Caco-2 (cell line): ENCODE results near the gene ZNF564. TPM values are rescaled to one million over a fixed set of nuclear protein-coding genes. Genes with fewer than 3 reads are reported as not detected.
A peak's percentile ranks its signal among the peaks of the same experiment; 100 is the strongest.

Experiments
- Bru-seq: library from RNA; stranded (reverse); fragments of 400-500 nt; gene quantifications from one replicate; lab custom pipeline; 2021; lab: Mats Ljungman, UMichigan
- BruChase-seq, 2 experiments: library from RNA; stranded (reverse); fragments of 400-500 nt; gene quantifications; one replicate each; lab custom pipeline; 2021; lab: Mats Ljungman, UMichigan
- BruUV-seq: library from RNA; stranded (reverse); fragments of 400-500 nt; replicated peaks from 2 replicates; lab custom pipeline; 2021; lab: Mats Ljungman, UMichigan
- CTCF ChIA-PET: fragments of 300-600 bp; sonication (Branson Sonifier 250); formaldehyde crosslinking; loops from one replicate; lab custom pipeline; 2022; ENCODE audit warnings: antibody characterized with exemption; lab: Charles Lee
- POLR2A ChIA-PET: fragments of 300-600 bp; sonication (Branson Sonifier 250); formaldehyde crosslinking; loops from one replicate; lab custom pipeline; 2022; ENCODE audit warnings: antibody characterized with exemption; lab: Charles Lee
- DNase-seq, 2 experiments: peaks; one replicate each; pipeline versions ENCODE4 v3.0.0 to v3.0.0-alpha.2; 2020 to 2022
- H3K27me3 ChIP-seq: replicated peaks from 2 replicates; pipeline ENCODE4 v1.6.0; 2011; ENCODE audit warnings: low read length; ENCODE audit not compliant: control insufficient read depth, insufficient read depth
- H3K36me3 ChIP-seq: 2 replicates; pipeline ENCODE4 v1.5.1; 2011; ENCODE audit warnings: low read length; ENCODE audit not compliant: control insufficient read depth, insufficient read depth
- H3K4me1 ChIP-seq: fragments of 250-450 bp; sonication (Bioruptor Pico); 2 replicates; pipeline ENCODE4 v1.5.1; 2020; ENCODE audit warnings: mild to moderate bottlenecking
- H3K4me3 ChIP-seq: 2 replicates; pipeline ENCODE4 v1.5.1; 2011; ENCODE audit warnings: low read depth, mild to moderate bottlenecking, control low read depth, low read length
- H3K9me3 ChIP-seq: fragments of 250-450 bp; sonication (Bioruptor Pico); 2 replicates; pipeline ENCODE4 v1.5.1; 2020; ENCODE audit warnings: mild to moderate bottlenecking, moderate library complexity
- H3K27ac Mint-ChIP-seq: one replicate; pipeline ENCODE4 v1.8.0; 2022; ENCODE audit warnings: mixed read lengths; ENCODE audit not compliant: unreplicated experiment
- H3K27me3 Mint-ChIP-seq: one replicate; pipeline ENCODE4 v1.8.0; 2022; ENCODE audit warnings: mixed read lengths; ENCODE audit not compliant: insufficient read depth, unreplicated experiment
- H3K36me3 Mint-ChIP-seq: one replicate; pipeline ENCODE4 v1.8.0; 2022; ENCODE audit warnings: mild to moderate bottlenecking, mixed read lengths; ENCODE audit not compliant: insufficient read depth, unreplicated experiment
- H3K4me1 Mint-ChIP-seq: one replicate; pipeline ENCODE4 v1.8.0; 2022; ENCODE audit warnings: low read depth, mixed read lengths; ENCODE audit not compliant: unreplicated experiment
- H3K4me3 Mint-ChIP-seq: one replicate; pipeline ENCODE4 v1.8.0; 2022; ENCODE audit warnings: mild to moderate bottlenecking, moderate library complexity, mixed read lengths; ENCODE audit not compliant: unreplicated experiment
- H3K9me3 Mint-ChIP-seq: one replicate; pipeline ENCODE4 v1.8.0; 2022; ENCODE audit warnings: mixed read lengths; ENCODE audit not compliant: unreplicated experiment
- intact Hi-C: fragments of 100-400 bp; cut with micrococcal nuclease; formaldehyde crosslinking; loops from one replicate; pipeline ENCODE4 v1.10.0; 2022; ENCODE audit not compliant: unreplicated experiment
- long read RNA-seq: library from polyadenylated mRNA; stranded (forward); transcript quantifications from one replicate; pipeline ENCODE4 v2.0.0, GENCODE V29; 2022
- total RNA-seq: library from RNA; stranded (reverse); gene quantifications from 2 replicates; pipeline ENCODE4 v1.2.3, GENCODE V29; 2022
- TF ChIP-seq, protein P1 (sequence below), 2 experiments: fragments of 200-600 bp in 1 of 2; IDR thresholded peaks; 1 replicate in 1 of 2; 2 replicates in 1 of 2; pipeline versions ENCODE4 v1.5.1 to v1.8.0; 2011 to 2022; ENCODE audit warnings: antibody characterized with exemption in 1 of 2, control low read depth in 1 of 2, inconsistent platforms in 1 of 2, low read depth in 1 of 2, low read length in 1 of 2, mild to moderate bottlenecking in 1 of 2, moderate library complexity in 1 of 2; ENCODE audit not compliant: insufficient read depth in 1 of 2, severe bottlenecking in 1 of 2, unreplicated experiment in 1 of 2

Gene ZNF564
- total RNA-seq = 11.1 and 11.6 TPM in 2 replicates
- percentile 90 among the genes with signal in this experiment for Bru-seq, nascent RNA
- percentile 87 among the genes with signal in this experiment for BruChase-seq, experiment 1, labeled RNA remaining after a 2-hour chase
- percentile 86 among the genes with signal in this experiment for BruChase-seq, experiment 2, labeled RNA remaining after a 6-hour chase
- long read RNA-seq, transcript ZNF564-201 (4 exons, 2,935 nt) = major isoform, 17 of 19 reads
- long read RNA-seq, partial matches to known transcripts = 0 of 19 reads
- long read RNA-seq, other reads (novel, unspliced or antisense) = 2 of 19 reads

- intact Hi-C loops = loop anchor here (1.0 to 5.0 kb wide), 4 partner anchors 56 to 629 kb away; partner anchors contain the start of genes ZNF443, ZNF490 and ZNF791
- ChIA-PET POLR2A (interaction anchor here (0.6 to 1.6 kb wide), 3 partner anchors 31 to 59 kb away, joined by 3 to 14 read pairs (median 5); partner anchors contain the start of genes ZNF490 and ZNF791), CTCF (interaction anchor here (0.8 to 0.9 kb wide), 2 partner anchors 411 to 754 kb away, joined by 3 read pairs; partner anchors contain the start of gene ZNF20)
- peak; percentile 96 to 98 for DNase-seq
- Mint-ChIP-seq H3K4me3 (peak within 1 kb of the TSS; percentile 83), H3K36me3 (peaks cover 56% of the 10 kb centered on the region), H3K4me1 (peaks cover 10% of the 10 kb centered on the region), H3K27ac (peak within 1 kb of the TSS; percentile 90), H3K9me3 (no peaks in the 10 kb centered on the region), H3K27me3 (no peaks in the 10 kb centered on the region)
- H3K27me3 ChIP-seq = no peaks in the 10 kb centered on the region
- H3K36me3 ChIP-seq = peaks cover 6% of the 10 kb centered on the region
- BruUV-seq = TSS peak; percentile 47
- no peaks in the 10 kb centered on the region for H3K9me3 ChIP-seq
- TF ChIP-seq, protein P1, sequence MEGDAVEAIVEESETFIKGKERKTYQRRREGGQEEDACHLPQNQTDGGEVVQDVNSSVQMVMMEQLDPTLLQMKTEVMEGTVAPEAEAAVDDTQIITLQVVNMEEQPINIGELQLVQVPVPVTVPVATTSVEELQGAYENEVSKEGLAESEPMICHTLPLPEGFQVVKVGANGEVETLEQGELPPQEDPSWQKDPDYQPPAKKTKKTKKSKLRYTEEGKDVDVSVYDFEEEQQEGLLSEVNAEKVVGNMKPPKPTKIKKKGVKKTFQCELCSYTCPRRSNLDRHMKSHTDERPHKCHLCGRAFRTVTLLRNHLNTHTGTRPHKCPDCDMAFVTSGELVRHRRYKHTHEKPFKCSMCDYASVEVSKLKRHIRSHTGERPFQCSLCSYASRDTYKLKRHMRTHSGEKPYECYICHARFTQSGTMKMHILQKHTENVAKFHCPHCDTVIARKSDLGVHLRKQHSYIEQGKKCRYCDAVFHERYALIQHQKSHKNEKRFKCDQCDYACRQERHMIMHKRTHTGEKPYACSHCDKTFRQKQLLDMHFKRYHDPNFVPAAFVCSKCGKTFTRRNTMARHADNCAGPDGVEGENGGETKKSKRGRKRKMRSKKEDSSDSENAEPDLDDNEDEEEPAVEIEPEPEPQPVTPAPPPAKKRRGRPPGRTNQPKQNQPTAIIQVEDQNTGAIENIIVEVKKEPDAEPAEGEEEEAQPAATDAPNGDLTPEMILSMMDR (IDR thresholded peaks at IDR 0.05; ENCODE audit: insufficient read depth in 1 of 2, low read depth in 1 of 2, low read length in 1 of 2, severe bottlenecking in 1 of 2, unreplicated experiment in 1 of 2) = no peak
- peaks cover 5% of the 10 kb centered on the region; the same call in 1 of the 2 replicates for H3K4me1 ChIP-seq
- H3K4me3 ChIP-seq = peak within 1 kb of the TSS; percentile 83
These were observed at the start of gene ZNF564 for GRCh38 chr19:12551060-12551832. Gene ZNF564 (minus strand): TSS chr19:12551482. CDS start chr19:12551332, 150 bp downstream.

- no peak overlapping the region for H3K4me3 ChIP-seq
- POLR2A ChIA-PET = no interaction called here
- H3K9me3 ChIP-seq = no peaks in the 10 kb centered on the region
- TF ChIP-seq, protein P1 (IDR thresholded peaks at IDR 0.05; ENCODE audit: insufficient read depth in 1 of 2, low read depth in 1 of 2, low read length in 1 of 2, severe bottlenecking in 1 of 2, unreplicated experiment in 1 of 2) = no peak
- no TSS peak for BruUV-seq
- no peaks in the 10 kb centered on the region for H3K4me1 ChIP-seq
- no peaks in the 10 kb centered on the region for H3K9me3 Mint-ChIP-seq
- no peaks in the 10 kb centered on the region for H3K4me1 Mint-ChIP-seq
- no peak overlapping the region for H3K4me3 Mint-ChIP-seq
- no peak for DNase-seq
- H3K27ac Mint-ChIP-seq = no peak overlapping the region
- peaks cover 16% of the 10 kb centered on the region for H3K36me3 Mint-ChIP-seq
- CTCF ChIA-PET = no interaction called here
- H3K27me3 ChIP-seq = no peaks in the 10 kb centered on the region
- intact Hi-C loops = no loop called here
- H3K36me3 ChIP-seq = no peaks in the 10 kb centered on the region
- H3K27me3 Mint-ChIP-seq = no peaks in the 10 kb centered on the region
These were observed 46.3 kb upstream of the ZNF564 start for GRCh38 chr19:12597594-12597993.

DNA sequence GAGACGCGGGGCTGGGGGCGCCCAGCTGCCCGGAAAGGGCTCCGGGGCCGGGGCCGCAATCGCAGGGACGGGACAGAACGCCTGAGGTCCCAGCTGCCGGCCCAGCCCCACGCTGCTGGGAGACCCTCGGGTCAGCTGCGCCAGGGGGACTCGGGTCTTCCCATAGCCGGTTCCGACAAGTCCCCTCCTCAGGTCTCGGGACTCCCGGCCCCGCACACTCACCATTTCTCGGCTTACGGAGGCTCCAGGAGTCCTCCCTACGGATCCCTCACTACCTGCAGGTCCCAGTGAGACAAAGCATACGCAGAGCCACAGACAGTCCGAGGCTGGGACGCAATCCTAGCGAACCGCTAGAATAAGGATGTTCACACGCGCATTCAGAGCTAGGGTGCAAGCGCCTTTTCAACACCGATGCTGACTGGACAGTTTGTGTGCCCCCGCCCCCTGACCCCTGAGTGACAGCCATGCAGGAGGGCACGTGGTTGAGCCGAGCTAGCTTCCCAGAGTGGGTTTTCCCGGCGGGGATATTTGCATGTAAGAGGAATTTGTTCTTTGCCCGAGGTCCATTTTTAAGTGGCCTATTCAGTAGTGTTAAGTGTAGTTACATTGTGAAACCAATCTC, 45.8 kb upstream of the ZNF564 start:
- intact Hi-C loops = no loop called here

More for the DNA sequence above, 45.8 kb upstream of the ZNF564 start:
- no peaks in the 10 kb centered on the region for H3K4me1 ChIP-seq
- Mint-ChIP-seq H3K27me3 (no peaks in the 10 kb centered on the region), H3K9me3 (no peaks in the 10 kb centered on the region), H3K27ac (no peak overlapping the region), H3K4me1 (no peaks in the 10 kb centered on the region), H3K4me3 (no peak overlapping the region), H3K36me3 (peaks cover 16% of the 10 kb centered on the region)
- DNase-seq = no peak
- ChIA-PET CTCF (no interaction called here), POLR2A (no interaction called here)
- TF ChIP-seq, protein P1 (IDR thresholded peaks at IDR 0.05; ENCODE audit: insufficient read depth in 1 of 2, low read depth in 1 of 2, low read length in 1 of 2, severe bottlenecking in 1 of 2, unreplicated experiment in 1 of 2) = no peak
- no peak overlapping the region for H3K4me3 ChIP-seq
- H3K36me3 ChIP-seq = no peaks in the 10 kb centered on the region
- BruUV-seq = no TSS peak
- H3K9me3 ChIP-seq = no peaks in the 10 kb centered on the region
- no peaks in the 10 kb centered on the region for H3K27me3 ChIP-seq
